ENCODE results near the gene SERPINB5. TPM values are rescaled to one million over a fixed set of nuclear protein-coding genes. Genes with fewer than 3 reads are reported as not detected.
A peak's percentile ranks its signal among the peaks of the same experiment; 100 is the strongest.

SERPINB5 gene
- total RNA-seq, 2 donors from 2014 or later = 3.5 to 3.7 TPM

DNA sequence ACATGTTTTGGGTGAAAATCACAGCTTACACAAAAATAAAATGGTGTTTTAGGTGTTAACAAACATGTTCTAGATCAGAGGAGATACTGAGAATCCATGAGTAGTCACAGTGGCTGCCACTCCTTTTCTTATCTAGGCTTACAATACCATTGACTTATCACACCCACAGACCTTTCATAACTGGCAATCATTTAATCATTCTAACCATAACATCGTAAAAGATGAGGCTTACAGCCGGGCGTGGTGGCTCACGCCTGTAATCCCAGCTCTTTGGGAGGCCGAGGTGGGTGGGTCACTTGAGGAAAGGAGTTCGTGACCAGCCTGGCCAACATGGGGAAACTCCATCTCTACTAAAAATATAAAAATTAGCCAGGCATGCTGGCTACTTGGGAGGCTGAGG lies 18.8 kb upstream of the SERPINB5 start:
- ATAC-seq (peak; percentile 97), DNase-seq (peak; percentile 73 to 77)
- intact Hi-C loops (cut with DNase I, micrococcal nuclease) = no loop called here

DNA sequence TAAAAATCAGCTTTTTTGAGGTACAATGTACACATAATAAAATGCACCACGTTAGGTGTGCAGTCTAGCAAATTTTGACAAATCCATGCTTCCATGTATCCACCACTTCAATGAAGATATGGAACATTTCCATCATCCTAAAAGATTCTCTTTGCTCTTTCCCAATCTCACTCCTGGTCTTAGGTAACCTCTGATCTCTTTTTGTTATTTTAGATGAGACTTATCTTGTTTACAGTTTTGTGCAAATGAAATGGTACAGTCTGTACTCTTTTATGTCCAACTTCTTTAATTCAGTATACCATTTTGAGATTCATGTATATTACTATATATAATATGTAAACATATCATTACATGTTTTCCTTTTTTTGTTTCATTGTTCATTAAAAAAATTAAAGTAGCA lies 16.3 kb upstream of the SERPINB5 start:
- DNase-seq (no peak), ATAC-seq (no peak)
- intact Hi-C loops (cut with DNase I, micrococcal nuclease) = no loop called here

DNA sequence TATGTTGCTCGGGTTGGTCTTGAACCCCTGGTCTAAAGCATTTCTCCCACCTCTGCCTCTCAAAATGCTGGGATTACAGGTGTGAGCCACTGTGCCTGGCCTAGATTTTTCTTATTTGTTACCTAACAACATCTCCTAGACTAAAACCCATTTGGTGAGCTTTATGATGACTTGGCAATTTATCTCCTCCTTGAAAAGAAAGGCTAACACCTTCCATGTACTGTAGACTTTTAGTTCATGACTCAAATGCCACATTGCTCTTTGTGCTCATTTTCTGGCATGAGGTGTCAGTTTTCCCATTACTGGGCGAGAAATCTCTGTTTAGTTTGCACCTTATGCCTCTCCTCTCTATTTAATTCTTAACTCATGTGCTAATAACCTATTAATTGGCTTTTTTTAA lies 12.3 kb upstream of the SERPINB5 start:
- ATAC-seq (no peak), DNase-seq (no peak)
- intact Hi-C loops (cut with DNase I, micrococcal nuclease) = no loop called here

DNA sequence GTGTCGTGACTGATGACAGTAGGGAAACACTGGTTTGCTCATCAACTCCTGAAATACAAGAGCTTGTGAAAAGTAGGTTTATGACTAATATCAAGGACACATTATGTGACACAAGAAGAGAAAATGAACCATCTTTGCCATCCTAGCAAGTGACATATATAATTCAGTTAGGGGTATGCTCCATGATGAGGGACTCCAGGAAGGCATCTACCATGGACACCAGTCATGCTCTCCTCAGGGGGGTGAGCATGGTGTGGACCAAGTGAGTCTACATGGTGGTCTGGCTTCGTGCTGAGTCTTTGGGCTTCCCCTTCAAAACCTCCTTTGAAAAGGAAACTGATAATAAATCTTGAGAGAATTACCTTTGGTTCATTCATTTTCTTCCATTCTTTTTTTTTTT lies 11.7 kb upstream of the SERPINB5 start:
- no peak for DNase-seq
- ATAC-seq = no peak
- intact Hi-C loops (cut with DNase I, micrococcal nuclease) = no loop called here

DNA sequence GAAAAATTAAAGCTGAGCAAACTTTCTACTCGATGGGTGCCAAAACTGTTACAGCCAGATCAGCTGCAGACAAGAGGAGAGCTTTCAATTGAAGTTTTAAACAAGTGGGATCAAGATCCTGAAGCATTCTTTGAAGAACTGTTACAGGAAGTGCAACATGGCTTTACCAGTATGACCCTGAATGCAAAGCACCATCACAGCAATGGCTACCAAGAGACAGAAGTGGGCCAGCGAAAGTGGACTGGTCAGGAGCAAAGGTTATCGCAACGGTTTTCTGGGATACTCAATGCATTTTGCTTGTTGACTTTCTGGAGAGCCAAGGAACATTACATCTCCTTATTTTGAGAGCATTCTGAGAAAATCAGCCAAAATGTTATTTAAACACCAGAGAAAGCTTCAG lies 9.1 kb upstream of the SERPINB5 start:
- ATAC-seq (no peak), DNase-seq (no peak)
- intact Hi-C loops (cut with DNase I, micrococcal nuclease) = no loop called here

DNA sequence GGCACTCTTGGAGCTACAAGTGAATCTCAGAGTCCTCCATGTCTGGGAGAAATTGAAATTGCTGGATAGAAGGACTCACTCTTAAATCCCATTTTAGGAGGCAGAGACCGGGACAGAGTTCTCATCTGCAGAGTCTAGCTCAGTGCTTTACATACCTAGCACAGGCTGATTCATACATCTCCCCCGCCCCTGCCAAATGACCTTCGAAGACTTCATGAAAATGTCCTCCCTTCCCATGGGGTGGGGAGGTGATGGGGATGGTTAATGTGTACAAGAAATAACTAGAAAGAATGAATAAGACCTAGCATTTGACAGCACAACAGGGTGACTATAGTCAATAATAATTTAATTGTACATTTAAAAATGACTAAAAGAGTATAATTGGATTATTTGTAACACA lies 8.2 kb upstream of the SERPINB5 start:
- ATAC-seq (no peak), DNase-seq (no peak)
- intact Hi-C loops (cut with DNase I, micrococcal nuclease) = no loop called here

DNA sequence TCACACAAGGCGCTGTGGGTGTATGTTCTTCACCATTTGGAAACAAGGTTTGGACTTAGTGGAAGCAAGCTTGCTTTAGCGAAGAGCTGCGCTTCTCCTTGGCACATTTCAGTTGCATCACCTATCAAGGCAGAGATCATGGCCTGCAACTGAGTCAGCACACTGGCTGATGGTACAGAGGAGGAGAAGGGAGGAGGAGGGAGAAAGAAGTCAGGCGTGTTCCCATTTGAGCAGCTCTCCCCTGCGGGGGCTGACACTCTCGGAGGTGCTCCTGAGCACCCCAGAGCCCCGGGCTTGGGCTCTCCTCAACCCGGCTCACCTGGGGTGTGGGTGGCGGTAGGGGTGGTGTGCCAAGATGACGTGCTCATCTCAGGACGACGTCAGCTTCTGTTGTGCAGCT lies 6.0 kb upstream of the SERPINB5 start:
- no peak for ATAC-seq
- intact Hi-C loops (cut with DNase I, micrococcal nuclease) = no loop called here

DNA sequence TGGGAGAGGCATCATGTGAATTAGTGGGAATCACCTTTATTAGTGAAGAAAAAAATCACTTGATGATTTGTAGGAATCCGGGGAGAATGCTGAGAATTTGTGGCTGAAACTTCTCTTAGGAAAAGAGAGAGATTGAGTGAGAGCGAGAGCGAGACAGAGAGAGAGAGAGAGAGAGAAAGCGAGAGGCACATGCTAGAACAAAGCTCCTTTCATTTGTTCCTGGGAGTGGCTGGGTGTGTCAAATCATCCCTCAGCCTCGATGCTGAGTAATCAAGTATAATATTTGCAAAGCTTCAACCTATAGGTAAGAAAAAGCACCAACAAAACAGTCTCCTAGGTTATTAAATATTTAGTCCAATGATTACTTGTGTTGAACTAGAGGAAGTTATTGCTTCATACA lies 4.4 kb upstream of the SERPINB5 start:
- intact Hi-C loops (cut with DNase I, micrococcal nuclease) = no loop called here
- ATAC-seq = peak; percentile 79

More for the DNA sequence above, 6.0 kb upstream of the SERPINB5 start:
- DNase-seq = no peak

DNA sequence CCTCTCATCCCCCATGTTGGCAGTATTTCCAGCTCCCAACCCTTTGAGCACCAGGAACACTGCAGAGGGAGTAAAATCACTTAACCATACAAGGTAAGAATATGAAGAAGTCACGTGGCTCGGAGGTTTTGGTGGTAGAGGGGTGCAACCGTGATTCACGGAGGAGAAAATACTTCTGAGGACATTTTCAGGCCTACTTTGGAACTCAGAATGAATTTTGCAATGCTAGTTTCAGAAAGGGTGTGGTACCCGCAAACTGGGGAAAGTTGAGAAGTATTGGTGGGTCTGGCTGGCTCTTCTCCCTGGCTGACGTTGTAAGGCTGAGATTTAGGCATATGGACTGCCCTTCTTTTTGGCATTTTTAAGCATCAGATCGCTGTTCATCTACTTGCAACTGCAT lies 442 bp downstream of the SERPINB5 start:
- ATAC-seq (no peak), DNase-seq (no peak)
- intact Hi-C loops (cut with DNase I, micrococcal nuclease) = no loop called here

More for the DNA sequence above, 4.4 kb upstream of the SERPINB5 start:
- peak; percentile 33 to 44 for DNase-seq

DNA sequence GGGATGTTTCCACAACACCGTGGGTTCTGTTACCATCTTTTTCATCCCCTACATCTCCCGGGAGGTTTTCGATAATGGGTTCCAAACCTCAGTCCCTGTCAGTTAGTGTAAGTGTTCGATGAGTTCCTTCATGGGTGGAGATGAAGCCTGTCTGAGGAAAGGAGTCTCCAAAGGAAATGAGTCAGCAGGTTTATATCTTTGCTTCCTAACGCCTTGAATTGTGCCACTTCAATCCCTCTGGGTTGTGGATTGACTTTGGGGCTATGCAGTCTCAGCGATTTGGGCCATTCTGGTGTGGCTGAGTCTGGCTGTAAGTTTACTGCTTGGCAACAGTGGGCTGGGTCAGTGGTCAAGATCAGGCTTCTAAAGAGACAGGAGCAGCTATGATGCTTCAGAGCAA lies 1.2 kb downstream of the SERPINB5 start:
- no peak for DNase-seq
- no peak for ATAC-seq
- intact Hi-C loops (cut with DNase I, micrococcal nuclease) = no loop called here

DNA sequence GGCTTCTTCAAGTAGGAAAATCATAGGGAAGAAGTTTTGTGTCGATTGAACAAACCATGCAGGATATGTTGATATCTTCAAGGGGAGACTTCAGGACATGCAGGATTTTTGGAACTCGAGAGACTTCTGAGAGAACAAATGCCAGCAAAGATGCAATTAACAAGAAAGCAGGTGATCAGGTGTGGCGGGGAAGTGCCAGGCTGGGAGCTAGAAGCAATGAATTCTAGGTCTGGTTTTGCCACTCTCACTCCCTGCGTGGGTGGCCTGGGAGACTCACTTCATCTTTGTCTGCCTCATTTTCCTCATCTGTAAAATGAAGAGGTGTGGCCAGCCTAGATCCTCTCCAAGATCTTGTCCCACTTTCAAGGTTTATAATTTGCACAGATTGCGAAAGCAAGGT lies 3.1 kb downstream of the SERPINB5 start:
- intact Hi-C loops (cut with DNase I, micrococcal nuclease) = no loop called here
- DNase-seq = no peak
- ATAC-seq = no peak

DNA sequence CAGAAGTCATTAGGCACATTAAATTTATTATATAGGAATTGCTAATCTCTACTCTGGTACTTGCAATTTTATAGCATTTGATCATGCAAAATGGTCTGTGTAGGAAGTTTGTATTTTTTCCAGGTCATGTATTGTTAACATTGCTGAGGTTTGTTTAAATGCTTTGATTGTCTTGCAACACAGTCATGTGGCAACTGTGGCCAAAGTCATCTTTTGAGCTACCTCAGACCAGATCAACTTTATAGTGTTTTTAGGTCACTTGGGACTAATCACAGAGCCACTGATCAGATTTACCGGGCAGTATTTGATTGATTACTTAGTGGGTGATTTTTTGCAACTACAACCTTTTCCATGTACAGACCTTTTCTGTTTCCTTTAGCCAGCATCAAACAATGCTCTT lies 3.7 kb downstream of the SERPINB5 start:
- DNase-seq = no peak
- ATAC-seq = no peak
- intact Hi-C loops (cut with DNase I, micrococcal nuclease) = no loop called here

DNA sequence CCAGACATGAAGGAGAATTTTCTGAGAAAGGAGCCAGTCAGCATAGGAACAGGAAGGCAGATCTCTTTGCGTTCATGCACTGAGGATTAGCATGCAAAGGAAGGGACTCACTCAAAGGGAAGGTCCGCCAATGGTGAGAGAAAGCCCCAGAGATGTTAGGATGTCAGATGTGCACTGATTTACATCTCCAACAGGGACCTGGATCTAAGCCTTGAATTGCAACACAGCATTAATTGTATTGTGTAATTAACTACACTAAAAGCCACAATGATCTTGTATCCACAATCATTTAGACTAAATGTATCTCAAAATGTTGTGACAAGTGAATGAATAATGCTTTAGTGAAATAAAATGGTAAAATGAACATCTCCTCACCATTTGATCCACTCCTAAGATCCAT lies 4.2 kb downstream of the SERPINB5 start:
- ATAC-seq (no peak), DNase-seq (no peak)
- intact Hi-C loops (cut with DNase I, micrococcal nuclease) = no loop called here

DNA sequence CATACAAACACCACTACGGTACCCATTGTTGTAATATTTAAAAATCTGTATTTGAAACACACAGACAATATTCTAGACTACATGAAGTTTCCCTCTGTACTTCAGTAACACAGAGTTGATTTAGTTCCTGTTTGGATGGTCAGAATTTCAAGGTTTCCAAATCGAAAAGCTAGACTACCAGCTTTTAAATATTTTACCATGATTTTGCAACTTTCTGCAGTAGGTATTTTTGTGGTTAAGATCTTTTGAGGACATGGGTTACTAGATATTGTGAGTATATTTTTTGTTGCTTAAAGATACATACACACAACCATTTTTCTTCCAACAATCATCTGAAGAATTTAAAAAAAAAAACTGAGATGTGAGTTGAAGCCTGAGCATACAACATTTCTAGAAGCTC lies 10.9 kb downstream of the SERPINB5 start:
- intact Hi-C loops (cut with DNase I, micrococcal nuclease) = no loop called here
- ATAC-seq (no peak), DNase-seq (no peak)

DNA sequence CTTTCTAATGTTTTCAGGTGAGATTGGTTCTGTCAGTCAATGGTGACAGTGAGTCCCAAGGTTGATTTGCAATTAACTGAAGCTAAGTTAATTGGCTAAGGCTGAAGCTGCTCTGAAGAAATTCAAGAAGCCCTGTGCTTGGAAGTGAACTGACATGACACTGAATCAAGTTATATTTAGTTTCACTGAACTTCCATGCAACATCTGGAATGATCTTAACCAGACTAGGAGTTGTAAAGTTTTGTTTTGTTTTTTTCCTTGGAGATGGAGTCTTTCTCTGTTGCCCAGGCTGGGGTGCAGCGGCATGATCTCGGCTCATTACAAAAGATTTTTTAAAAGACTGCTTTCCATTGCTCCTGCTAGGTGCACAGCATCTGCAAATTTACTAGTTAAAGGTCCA lies 11.4 kb downstream of the SERPINB5 start:
- intact Hi-C loops (cut with DNase I, micrococcal nuclease) = no loop called here
- DNase-seq (no peak), ATAC-seq (no peak)

DNA sequence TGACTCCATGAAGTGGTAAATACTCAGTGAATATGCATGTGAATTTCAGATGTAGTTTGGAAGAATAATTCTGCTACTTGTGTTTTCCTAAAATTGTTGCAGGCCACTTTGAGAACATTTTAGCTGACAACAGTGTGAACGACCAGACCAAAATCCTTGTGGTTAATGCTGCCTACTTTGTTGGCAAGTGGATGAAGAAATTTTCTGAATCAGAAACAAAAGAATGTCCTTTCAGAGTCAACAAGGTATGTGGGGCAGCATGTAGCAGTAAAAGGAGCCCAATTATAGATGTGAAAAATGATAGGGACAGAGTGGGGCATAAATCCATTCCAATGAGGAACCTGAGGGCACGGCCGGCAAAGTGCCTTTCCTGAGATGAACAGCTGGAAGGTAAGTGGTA lies 16.1 kb downstream of the SERPINB5 start:
- DNase-seq = no peak
- no peak for ATAC-seq
- intact Hi-C loops (cut with DNase I, micrococcal nuclease) = no loop called here

DNA sequence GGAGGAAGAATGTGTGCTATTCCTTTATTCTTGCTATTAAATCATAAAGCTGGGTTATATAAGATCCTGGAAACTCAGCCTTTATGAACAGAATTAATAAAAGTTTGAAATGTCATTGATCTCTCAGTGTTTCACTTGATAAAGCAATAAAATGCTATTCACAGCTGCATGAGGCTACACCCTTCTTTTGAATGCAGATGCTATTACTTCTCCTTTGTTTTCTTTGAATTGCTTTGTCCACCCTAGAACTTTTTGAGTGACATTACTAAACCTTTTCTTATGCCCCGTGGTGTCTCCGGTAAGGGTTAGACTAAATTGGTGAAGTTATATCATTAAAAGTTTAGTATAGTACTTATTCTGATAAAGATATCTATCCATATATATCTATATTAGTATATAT lies 18.9 kb downstream of the SERPINB5 start:
- ATAC-seq = no peak
- no peak for DNase-seq
- intact Hi-C loops (cut with DNase I, micrococcal nuclease) = no loop called here

DNA sequence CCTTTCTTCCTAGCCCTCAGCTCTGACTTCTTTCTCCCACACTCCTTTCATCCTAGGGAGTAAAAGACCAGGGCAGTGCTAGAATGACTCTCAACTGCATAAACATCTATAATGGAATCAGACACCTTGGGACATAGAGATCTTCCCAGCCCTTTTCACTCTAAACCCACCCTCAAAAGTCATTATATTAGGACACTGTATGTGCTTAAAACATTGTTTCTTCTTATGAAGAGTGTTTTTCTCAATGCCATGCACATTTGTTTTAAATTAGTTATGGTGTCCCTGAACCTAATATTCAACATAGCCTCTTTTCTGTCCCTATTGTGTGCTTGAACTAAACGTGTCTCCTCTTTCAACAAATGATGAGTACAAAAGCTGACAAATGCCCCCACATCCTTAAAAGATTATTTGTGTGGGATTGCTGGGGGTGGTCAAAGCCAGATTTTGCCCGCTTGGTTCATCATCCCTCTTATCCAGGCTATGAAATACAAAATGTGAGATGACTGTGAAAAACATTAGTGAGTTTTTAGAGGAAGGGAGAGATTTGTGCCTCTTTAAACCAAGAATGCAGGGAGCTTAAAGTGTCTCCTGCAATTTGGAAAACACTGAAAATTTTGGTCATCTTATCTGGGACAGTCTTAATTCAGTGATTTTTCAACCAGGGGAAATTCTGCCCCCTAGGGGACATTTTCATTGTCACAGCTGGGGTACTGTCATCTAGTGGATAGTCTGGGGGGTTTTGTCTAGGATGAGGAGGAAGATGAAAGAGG lies 29.0 kb downstream of the SERPINB5 start:
- intact Hi-C loops (cut with DNase I, micrococcal nuclease) = no loop called here
- DNase-seq (peak in 1 of 2 donors; percentile 24), ATAC-seq (peak; percentile 61)

DNA sequence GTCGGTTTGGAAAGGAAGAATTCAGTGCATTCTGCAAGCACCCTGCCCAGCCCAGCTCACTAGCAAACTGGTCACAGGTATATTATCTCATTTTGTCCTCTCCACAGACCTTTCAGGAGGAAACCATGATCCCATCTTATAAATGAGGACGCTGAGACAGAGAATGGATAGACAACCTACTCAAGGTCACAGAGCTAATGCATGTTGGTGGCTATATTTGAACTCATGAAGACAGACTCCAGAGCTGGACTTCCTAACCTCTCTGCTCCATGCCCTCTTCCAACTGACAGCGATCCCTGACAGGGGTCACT lies 29.5 kb downstream of the SERPINB5 start:
- DNase-seq (no peak), ATAC-seq (no peak)
- intact Hi-C loops (cut with DNase I, micrococcal nuclease) = no loop called here

DNA sequence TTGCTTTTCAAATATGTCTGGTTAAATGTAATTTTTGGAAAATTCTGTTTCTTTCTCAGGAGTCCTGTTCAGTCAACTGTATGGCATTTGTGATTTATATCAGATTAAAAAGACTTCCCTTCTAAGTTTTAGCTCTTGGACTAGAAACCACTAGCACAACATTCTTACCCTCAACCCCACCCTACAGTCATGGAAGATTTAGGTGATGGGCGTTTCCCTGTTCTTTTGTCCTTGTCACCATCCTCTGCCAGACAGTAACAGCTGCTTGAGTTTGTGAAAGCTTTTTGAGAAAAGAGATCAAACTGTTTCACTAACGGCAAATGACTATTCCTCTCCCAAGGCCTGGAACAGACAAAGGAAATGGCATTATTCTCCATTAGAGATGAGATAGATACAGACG lies 31.8 kb downstream of the SERPINB5 start:
- intact Hi-C loops (cut with DNase I, micrococcal nuclease) = no loop called here
- no peak for ATAC-seq

DNA sequence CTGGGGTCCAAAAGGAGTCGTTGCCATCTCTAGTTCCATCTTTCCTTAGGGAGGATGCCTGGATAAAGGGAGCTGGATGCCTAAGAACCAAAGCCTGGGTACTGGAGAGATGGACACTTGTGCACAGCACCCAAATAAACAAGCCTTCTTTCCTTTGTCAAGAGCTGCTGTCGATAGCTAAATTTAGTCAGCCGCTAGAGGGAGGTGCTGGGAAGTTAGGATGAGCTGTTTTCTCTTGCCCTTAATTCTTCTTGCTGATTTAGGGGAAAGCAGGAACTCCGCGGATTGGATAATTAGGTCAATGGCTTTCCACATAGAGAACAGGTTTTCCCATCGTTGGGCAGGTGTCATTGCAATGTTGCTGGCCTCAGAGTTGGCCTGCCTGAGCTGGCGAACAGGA lies 34.5 kb downstream of the SERPINB5 start:
- peak in 1 of 2 donors; percentile 10 for DNase-seq
- peak; percentile 26 for ATAC-seq
- intact Hi-C loops (cut with DNase I, micrococcal nuclease) = no loop called here

More for the DNA sequence above, 31.8 kb downstream of the SERPINB5 start:
- no peak for DNase-seq
